HFFc6 (cell line): ENCODE results near the gene STX8. TPM values are rescaled to one million over a fixed set of nuclear protein-coding genes. Genes with fewer than 3 reads are reported as not detected.

ENCODE experiments used
- DNase-seq: peaks from one replicate; pipeline ENCODE4 v3.0.0-alpha.2; 2018
- H3K27ac Mint-ChIP-seq: 2 replicates; pipeline ENCODE4 v1.8.0; 2020; ENCODE audit warnings: mild to moderate bottlenecking, mixed read lengths
- H3K27me3 Mint-ChIP-seq: 2 replicates; pipeline ENCODE4 v1.8.0; 2021; ENCODE audit warnings: mild to moderate bottlenecking, moderate library complexity, mixed read lengths; ENCODE audit not compliant: insufficient read depth
- H3K36me3 Mint-ChIP-seq: 2 replicates; pipeline ENCODE4 v1.8.0; 2021; ENCODE audit warnings: low read depth, mixed read lengths
- H3K4me1 Mint-ChIP-seq: 2 replicates; pipeline ENCODE4 v1.8.0; 2020; ENCODE audit warnings: low read depth, mixed read lengths
- H3K4me3 Mint-ChIP-seq: 2 replicates; pipeline ENCODE4 v1.8.0; 2020; ENCODE audit warnings: mild to moderate bottlenecking, moderate library complexity, mixed read lengths
- H3K9me3 Mint-ChIP-seq: 2 replicates; pipeline ENCODE4 v1.8.0; 2020; ENCODE audit warnings: mild to moderate bottlenecking, mixed read lengths
- CTCF ChIP-seq: fragments of 200-600 bp; sonication (generic); IDR thresholded peaks from 2 replicates; pipeline ENCODE4 v1.5.0; 2021; ENCODE audit warnings: antibody characterized with exemption, mild to moderate bottlenecking
- total RNA-seq, 6 experiments: library from RNA; stranded (reverse); fragmentation: NEBNext Ultra II Directional; extraction: Animal tissue kit (Norgen Biotek cat#: 25700); gene quantifications; 2 replicates in 1 of 6; 3 replicates in 5 of 6; pipeline ENCODE4 v1.2.3, GENCODE V29; 2021

The STX8 gene
- total RNA-seq, 6 experiments from 2014 or later: 48.9 to 73.8 (median 60.9) TPM

- Mint-ChIP-seq H3K4me3 (no peak overlapping the region), H3K27ac (no peak overlapping the region), H3K4me1 (no peaks in the 10 kb centered on the region), H3K36me3 (no peaks in the 10 kb centered on the region), H3K9me3 (no peaks in the 10 kb centered on the region), H3K27me3 (no peaks in the 10 kb centered on the region; the same call in 1 of the 2 replicates)
- TF ChIP-seq CTCF: no peak
- no peak for DNase-seq
Observed at GRCh38 chr17:9553596-9553995, 22.0 kb downstream of the STX8 start.

GRCh38 chr17:9553181-9553580 is 22.4 kb downstream of the STX8 start:
- no peak overlapping the region for H3K4me3 Mint-ChIP-seq
- no peak for DNase-seq
- no peak overlapping the region for H3K27ac Mint-ChIP-seq
- no peaks in the 10 kb centered on the region for H3K4me1 Mint-ChIP-seq
- no peaks in the 10 kb centered on the region for H3K36me3 Mint-ChIP-seq
- no peak for TF ChIP-seq CTCF
- no peaks in the 10 kb centered on the region; the same call in 1 of the 2 replicates for H3K27me3 Mint-ChIP-seq
- H3K9me3 Mint-ChIP-seq: no peaks in the 10 kb centered on the region

GRCh38 chr17:9549215-9549614 is 26.4 kb downstream of the STX8 start:
- Mint-ChIP-seq H3K4me1 (no peaks in the 10 kb centered on the region), H3K27ac (no peak overlapping the region), H3K36me3 (no peaks in the 10 kb centered on the region), H3K27me3 (no peaks in the 10 kb centered on the region; the same call in 1 of the 2 replicates), H3K4me3 (no peak overlapping the region), H3K9me3 (no peaks in the 10 kb centered on the region)
- no peak for DNase-seq
- TF ChIP-seq CTCF: no peak

GRCh38 chr17:9544221-9544620 is 31.4 kb downstream of the STX8 start:
- no peaks in the 10 kb centered on the region for H3K9me3 Mint-ChIP-seq
- H3K27ac Mint-ChIP-seq: no peak overlapping the region
- no peak overlapping the region for H3K4me3 Mint-ChIP-seq
- H3K4me1 Mint-ChIP-seq: no peaks in the 10 kb centered on the region
- no peak for TF ChIP-seq CTCF
- no peak for DNase-seq
- H3K36me3 Mint-ChIP-seq: peaks cover 8% of the 10 kb centered on the region; the same call in 1 of the 2 replicates
- no peaks in the 10 kb centered on the region; the same call in 1 of the 2 replicates for H3K27me3 Mint-ChIP-seq

GRCh38 chr17:9541718-9542117 is 33.9 kb downstream of the STX8 start:
- Mint-ChIP-seq H3K4me3 (no peak overlapping the region), H3K36me3 (peaks cover 8% of the 10 kb centered on the region; the same call in 1 of the 2 replicates), H3K27me3 (no peaks in the 10 kb centered on the region; the same call in 1 of the 2 replicates), H3K27ac (no peak overlapping the region), H3K9me3 (no peaks in the 10 kb centered on the region), H3K4me1 (no peaks in the 10 kb centered on the region)
- TF ChIP-seq CTCF: no peak
- no peak for DNase-seq

GRCh38 chr17:9538626-9539025 is 37.0 kb downstream of the STX8 start:
- Mint-ChIP-seq H3K36me3 (peaks cover 8% of the 10 kb centered on the region; the same call in 1 of the 2 replicates), H3K27me3 (no peaks in the 10 kb centered on the region; the same call in 1 of the 2 replicates), H3K4me3 (no peak overlapping the region), H3K27ac (no peak overlapping the region), H3K4me1 (no peaks in the 10 kb centered on the region; the same call in 1 of the 2 replicates), H3K9me3 (no peaks in the 10 kb centered on the region)
- TF ChIP-seq CTCF: no peak
- no peak for DNase-seq
